Erythroblast (primary cell): ENCODE results near the gene LTBP3.

ENCODE experiments used
- GATA1 ChIP-seq: IDR thresholded peaks from 2 replicates; pipeline ENCODE4 v1.6.1; 2011; ENCODE audit warnings: low read depth, mild to moderate bottlenecking, control low read depth, low read length, moderate library complexity
- POLR2A ChIP-seq: IDR thresholded peaks from 2 replicates; pipeline ENCODE4 v1.6.1; 2011; ENCODE audit warnings: mild to moderate bottlenecking, low read length

- TF ChIP-seq POLR2A (no peak), GATA1 (no peak)
These were observed 38.4 kb upstream of the LTBP3 start for GRCh38 chr11:65596520-65596919.
